Measurements from ENCODE around the gene DEDD.
"Not testable (repeated sequence)": the region's sequence is repeated elsewhere in the genome, so short reads cannot be mapped to it uniquely, and the experiment has no call there.

The DEDD gene

GRCh38 chr1:161130266-161130665 lies 2.2 kb downstream of the DEDD start:
- peak overlapping the region; percentile 99 for H3K27ac ChIP-seq (ENCODE audit: low read depth, low read length)
- peak overlapping the region in 3 of 5 donors; percentile 74 to 94 (median 86) for H3K9ac ChIP-seq (ENCODE audit: low read length in 5 of 5)
- no peaks in the 10 kb centered on the region for H3K9me3 ChIP-seq (ENCODE audit: control insufficient read depth in 5 of 5, low read length in 5 of 5)
- H3K36me3 ChIP-seq (ENCODE audit: control insufficient read depth in 5 of 5, insufficient read depth in 5 of 5, low read length in 5 of 5): peaks cover 18 to 47% (median 36%) of the 10 kb centered on the region in 5 donors
- H3K4me1 ChIP-seq (ENCODE audit: control insufficient read depth in 5 of 5, insufficient read depth in 5 of 5, low read length in 5 of 5): peaks cover 4 to 60% (median 49%) of the 10 kb centered on the region in 5 donors
- peak overlapping the region in 2 of 5 donors; percentile 75 to 97 for H3K4me3 ChIP-seq (ENCODE audit: low read depth in 1 of 5, low read length in 5 of 5)
- H3K27me3 ChIP-seq (ENCODE audit: control insufficient read depth in 5 of 5, insufficient read depth in 4 of 5, low read length in 5 of 5): no peaks in the 10 kb centered on the region

DNA sequence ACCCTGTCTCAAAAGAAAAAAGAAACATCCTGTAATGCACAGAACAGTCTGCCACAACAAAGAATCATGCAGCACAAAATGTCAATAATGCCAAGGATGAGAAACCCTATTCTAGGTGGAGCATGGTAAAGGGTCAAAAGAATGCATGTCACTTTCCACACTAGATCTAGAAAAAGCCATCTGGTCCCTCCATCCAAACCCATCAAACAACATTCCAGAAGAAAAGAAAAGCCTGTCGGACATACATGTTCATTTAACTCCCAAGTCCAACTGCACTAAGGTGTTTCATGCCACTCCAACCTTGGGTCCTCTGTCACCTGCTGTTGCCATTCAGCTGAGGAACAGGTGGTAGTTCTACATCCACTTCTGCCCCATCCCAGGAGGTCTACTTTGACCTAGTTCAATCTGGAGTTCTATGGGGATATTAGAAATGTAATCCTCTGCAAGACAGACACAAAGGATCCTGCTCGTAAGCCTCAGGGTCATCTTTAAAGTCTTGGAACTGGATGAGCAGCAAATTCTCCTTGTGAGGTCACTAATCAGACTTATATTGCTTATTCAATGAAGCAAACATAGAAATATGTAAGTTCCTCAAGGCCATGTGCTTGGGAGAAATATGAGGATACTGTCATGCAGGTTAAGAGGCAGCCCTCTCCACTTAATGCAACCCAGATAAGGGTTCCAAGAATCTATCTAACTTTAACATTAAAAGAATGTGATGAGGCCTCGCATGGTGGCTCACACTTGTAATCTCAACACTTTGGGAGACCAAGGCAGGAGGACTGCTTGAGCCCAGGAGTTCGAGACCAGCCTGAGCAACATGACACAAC lies 3.7 kb downstream of the DEDD start:
- peak overlapping the region; percentile 0 for H3K27ac ChIP-seq (ENCODE audit: low read depth, low read length)
- H3K9ac ChIP-seq (ENCODE audit: low read length in 5 of 5): peak overlapping the region in 1 of 5 donors; percentile 3
- H3K9me3 ChIP-seq (ENCODE audit: control insufficient read depth in 5 of 5, low read length in 5 of 5): no peaks in the 10 kb centered on the region
- H3K27me3 ChIP-seq (ENCODE audit: control insufficient read depth in 5 of 5, insufficient read depth in 4 of 5, low read length in 5 of 5): no peaks in the 10 kb centered on the region
- H3K36me3 ChIP-seq (ENCODE audit: control insufficient read depth in 5 of 5, insufficient read depth in 5 of 5, low read length in 5 of 5): peaks cover 18 to 56% (median 42%) of the 10 kb centered on the region in 5 donors
- H3K4me1 ChIP-seq (ENCODE audit: control insufficient read depth in 5 of 5, insufficient read depth in 5 of 5, low read length in 5 of 5): peaks cover 4 to 55% (median 46%) of the 10 kb centered on the region in 5 donors
- no peak overlapping the region for H3K4me3 ChIP-seq (ENCODE audit: low read depth in 1 of 5, low read length in 5 of 5)

DNA sequence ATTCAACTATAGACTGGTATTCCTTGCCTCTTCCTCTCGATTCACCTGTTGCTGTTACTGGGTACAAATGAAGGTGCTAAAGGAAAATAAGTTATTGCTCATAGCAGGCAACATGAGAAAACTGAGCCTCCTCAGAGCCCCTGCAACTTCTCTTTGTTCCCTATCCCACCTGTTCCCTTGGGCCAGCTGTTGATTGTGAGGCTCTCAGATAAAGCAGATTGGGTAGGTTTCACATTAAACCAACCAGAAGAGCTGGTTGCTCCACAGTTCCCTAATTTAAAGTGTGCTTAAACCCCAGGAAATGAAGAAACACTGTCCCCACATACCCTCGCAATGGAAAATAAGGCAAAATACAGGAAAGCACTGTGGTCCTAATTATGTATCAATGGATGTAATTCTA lies 4.8 kb downstream of the DEDD start:
- Histone ChIP-seq H3K4me3 (ENCODE audit: low read depth in 1 of 5, low read length in 5 of 5) (no peak overlapping the region), H3K4me1 (ENCODE audit: control insufficient read depth in 5 of 5, insufficient read depth in 5 of 5, low read length in 5 of 5) (peaks cover 4 to 44% (median 39%) of the 10 kb centered on the region in 5 donors), H3K9me3 (ENCODE audit: control insufficient read depth in 5 of 5, low read length in 5 of 5) (no peaks in the 10 kb centered on the region), H3K27ac (ENCODE audit: low read depth, low read length) (peak overlapping the region; percentile 0), H3K27me3 (ENCODE audit: control insufficient read depth in 5 of 5, insufficient read depth in 4 of 5, low read length in 5 of 5) (no peaks in the 10 kb centered on the region), H3K9ac (ENCODE audit: low read length in 5 of 5) (peak overlapping the region in 1 of 5 donors; percentile 32), H3K36me3 (ENCODE audit: control insufficient read depth in 5 of 5, insufficient read depth in 5 of 5, low read length in 5 of 5) (peaks cover 21 to 68% (median 52%) of the 10 kb centered on the region in 5 donors)

GRCh38 chr1:161122967-161123366 lies 9.5 kb downstream of the DEDD start:
- no peaks in the 10 kb centered on the region for H3K9me3 ChIP-seq (ENCODE audit: control insufficient read depth in 5 of 5, low read length in 5 of 5)
- H3K36me3 ChIP-seq (ENCODE audit: control insufficient read depth in 5 of 5, insufficient read depth in 5 of 5, low read length in 5 of 5): peaks cover 27 to 77% (median 62%) of the 10 kb centered on the region in 5 donors
- H3K27me3 ChIP-seq (ENCODE audit: control insufficient read depth in 5 of 5, insufficient read depth in 4 of 5, low read length in 5 of 5): no peaks in the 10 kb centered on the region
- no peak overlapping the region for H3K4me3 ChIP-seq (ENCODE audit: low read depth in 1 of 5, low read length in 5 of 5)
- H3K27ac ChIP-seq (ENCODE audit: low read depth, low read length): no peak overlapping the region
- no peak overlapping the region for H3K9ac ChIP-seq (ENCODE audit: low read length in 5 of 5)
- peaks cover 12 to 44% (median 35%) of the 10 kb centered on the region in 5 donors for H3K4me1 ChIP-seq (ENCODE audit: control insufficient read depth in 5 of 5, insufficient read depth in 5 of 5, low read length in 5 of 5)

- H3K36me3 ChIP-seq (ENCODE audit: control insufficient read depth in 5 of 5, insufficient read depth in 5 of 5, low read length in 5 of 5): peaks cover 17 to 65% (median 55%) of the 10 kb centered on the region in 5 donors
- H3K9me3 ChIP-seq (ENCODE audit: control insufficient read depth in 5 of 5, low read length in 5 of 5): no peaks in the 10 kb centered on the region
- H3K4me1 ChIP-seq (ENCODE audit: control insufficient read depth in 5 of 5, insufficient read depth in 5 of 5, low read length in 5 of 5): peaks cover 12 to 47% (median 36%) of the 10 kb centered on the region in 5 donors
- H3K27ac ChIP-seq (ENCODE audit: low read depth, low read length): peak overlapping the region; percentile 99
- H3K9ac ChIP-seq (ENCODE audit: low read length in 5 of 5): peak overlapping the region in 1 of 5 donors; percentile 45
- H3K4me3 ChIP-seq (ENCODE audit: low read depth in 1 of 5, low read length in 5 of 5): no peak overlapping the region
- no peaks in the 10 kb centered on the region for H3K27me3 ChIP-seq (ENCODE audit: control insufficient read depth in 5 of 5, insufficient read depth in 4 of 5, low read length in 5 of 5)
These were observed 10.6 kb downstream of the DEDD start for GRCh38 chr1:161121834-161122233.

DNA sequence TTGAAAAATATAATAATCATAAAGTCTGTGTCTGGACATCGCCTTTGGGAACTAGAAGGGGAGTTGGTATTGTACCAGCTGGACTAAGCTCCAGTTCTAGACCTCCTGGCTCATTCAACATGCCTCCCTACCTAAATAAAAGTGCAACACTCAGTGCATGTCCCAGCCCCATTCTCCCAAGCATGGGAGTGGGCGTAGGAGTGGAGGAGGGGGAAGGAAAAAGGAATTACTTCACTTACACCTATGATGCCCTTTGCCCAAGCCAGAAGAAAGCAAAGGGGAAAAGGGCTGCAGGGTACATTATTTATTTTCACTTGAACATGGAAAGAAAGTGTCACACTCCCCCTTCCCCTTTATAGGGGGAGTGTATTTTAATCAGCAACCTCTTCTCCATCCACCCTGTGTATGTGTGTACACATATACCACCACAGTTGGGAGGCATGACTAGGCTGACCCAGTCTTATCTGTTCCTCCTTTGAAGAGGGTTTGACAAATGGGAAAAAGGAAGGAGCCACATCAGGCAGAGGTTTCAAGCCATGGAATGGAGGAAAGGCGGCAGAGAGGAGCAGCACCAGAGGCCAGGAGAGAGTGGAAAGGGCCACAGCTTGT lies 11.3 kb downstream of the DEDD start:
- H3K4me1 ChIP-seq (ENCODE audit: control insufficient read depth in 5 of 5, insufficient read depth in 5 of 5, low read length in 5 of 5): peaks cover 12 to 54% (median 42%) of the 10 kb centered on the region in 5 donors
- peaks cover 16 to 61% (median 50%) of the 10 kb centered on the region in 5 donors for H3K36me3 ChIP-seq (ENCODE audit: control insufficient read depth in 5 of 5, insufficient read depth in 5 of 5, low read length in 5 of 5)

GRCh38 chr1:161119092-161119903 lies 13.2 kb downstream of the DEDD start:
- H3K9me3 ChIP-seq (ENCODE audit: control insufficient read depth in 5 of 5, low read length in 5 of 5): no peaks in the 10 kb centered on the region
- H3K27me3 ChIP-seq (ENCODE audit: control insufficient read depth in 5 of 5, insufficient read depth in 4 of 5, low read length in 5 of 5): no peaks in the 10 kb centered on the region
- H3K4me3 ChIP-seq (ENCODE audit: low read depth in 1 of 5, low read length in 5 of 5): peak overlapping the region; percentile 73 to 100 (median 100)
- peaks cover 12 to 69% (median 52%) of the 10 kb centered on the region in 5 donors for H3K4me1 ChIP-seq (ENCODE audit: control insufficient read depth in 5 of 5, insufficient read depth in 5 of 5, low read length in 5 of 5)
- peaks cover 12 to 47% (median 42%) of the 10 kb centered on the region in 5 donors for H3K36me3 ChIP-seq (ENCODE audit: control insufficient read depth in 5 of 5, insufficient read depth in 5 of 5, low read length in 5 of 5)
- peak overlapping the region; percentile 99 for H3K27ac ChIP-seq (ENCODE audit: low read depth, low read length)
- H3K9ac ChIP-seq (ENCODE audit: low read length in 5 of 5): peak overlapping the region; percentile 99 to 100 (median 100)

More for the DNA sequence above, 11.3 kb downstream of the DEDD start:
- Histone ChIP-seq H3K9ac (ENCODE audit: low read length in 5 of 5) (peak overlapping the region in 3 of 5 donors; percentile 13 to 45 (median 41)), H3K9me3 (ENCODE audit: control insufficient read depth in 5 of 5, low read length in 5 of 5) (no peaks in the 10 kb centered on the region), H3K27me3 (ENCODE audit: control insufficient read depth in 5 of 5, insufficient read depth in 4 of 5, low read length in 5 of 5) (no peaks in the 10 kb centered on the region), H3K4me3 (ENCODE audit: low read depth in 1 of 5, low read length in 5 of 5) (no peak overlapping the region), H3K27ac (ENCODE audit: low read depth, low read length) (peak overlapping the region; percentile 99)

GRCh38 chr1:161117759-161118581 lies 14.5 kb downstream of the DEDD start, which contains the start of the genes NIT1 and PFDN2:
Gene NIT1 (plus strand): TSS chr1:161118105. CDS start chr1:161118177, 72 bp downstream.
Gene PFDN2 (minus strand): TSS chr1:161118037. CDS start chr1:161118026, 11 bp downstream.
- no peaks in the 10 kb centered on the region for H3K9me3 ChIP-seq (ENCODE audit: control insufficient read depth in 5 of 5, low read length in 5 of 5)
- peaks cover 12 to 38% (median 31%) of the 10 kb centered on the region in 5 donors for H3K36me3 ChIP-seq (ENCODE audit: control insufficient read depth in 5 of 5, insufficient read depth in 5 of 5, low read length in 5 of 5)
- peaks cover 12 to 69% (median 56%) of the 10 kb centered on the region in 5 donors for H3K4me1 ChIP-seq (ENCODE audit: control insufficient read depth in 5 of 5, insufficient read depth in 5 of 5, low read length in 5 of 5)

DNA sequence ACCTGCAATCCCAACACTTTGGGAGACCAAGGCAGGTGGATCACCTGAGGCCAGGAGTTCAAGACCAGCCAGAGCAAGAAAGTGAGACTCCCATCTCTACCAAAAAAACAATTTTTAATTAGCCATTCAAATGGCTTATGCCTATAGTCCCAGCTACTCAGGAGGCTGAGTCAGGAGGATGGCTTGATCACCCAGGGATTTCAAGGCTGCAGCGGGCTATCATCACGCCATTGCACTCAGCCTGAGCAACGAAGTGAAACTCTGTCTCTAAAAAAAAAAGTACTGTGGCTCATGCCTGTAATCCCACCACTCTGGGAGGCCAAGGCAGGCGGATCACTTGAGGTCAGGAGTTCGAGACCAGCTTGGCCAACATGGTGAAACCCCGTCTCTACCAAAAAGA lies 16.5 kb downstream of the DEDD start:
- Histone ChIP-seq H3K4me3 (ENCODE audit: low read depth in 1 of 5, low read length in 5 of 5) (peak overlapping the region in 1 of 5 donors; percentile 100), H3K36me3 (ENCODE audit: control insufficient read depth in 5 of 5, insufficient read depth in 5 of 5, low read length in 5 of 5) (peaks cover 3 to 18% (median 12%) of the 10 kb centered on the region in 5 donors), H3K4me1 (ENCODE audit: control insufficient read depth in 5 of 5, insufficient read depth in 5 of 5, low read length in 5 of 5) (peaks cover 12 to 69% (median 55%) of the 10 kb centered on the region in 5 donors)
- not testable (repeated sequence) for H3K9me3 ChIP-seq (ENCODE audit: control insufficient read depth in 5 of 5, low read length in 5 of 5); H3K27ac ChIP-seq (ENCODE audit: low read depth, low read length); H3K27me3 ChIP-seq (ENCODE audit: control insufficient read depth in 5 of 5, insufficient read depth in 4 of 5, low read length in 5 of 5); H3K9ac ChIP-seq (ENCODE audit: low read length in 5 of 5)

More at GRCh38 chr1:161117759-161118581, 14.5 kb downstream of the DEDD start, which contains the start of the genes NIT1 and PFDN2:
- peak within 1 kb of the TSS; percentile 99 for H3K27ac ChIP-seq (ENCODE audit: low read depth, low read length)
- no peaks in the 10 kb centered on the region for H3K27me3 ChIP-seq (ENCODE audit: control insufficient read depth in 5 of 5, insufficient read depth in 4 of 5, low read length in 5 of 5)
- H3K4me3 ChIP-seq (ENCODE audit: low read depth in 1 of 5, low read length in 5 of 5): peak within 1 kb of the TSS; percentile 100
- H3K9ac ChIP-seq (ENCODE audit: low read length in 5 of 5): peak within 1 kb of the TSS; percentile 99 to 100 (median 100)

All from subcutaneous abdominal adipose tissue (tissue), 5 donors.